Panc1 (cell line): ENCODE results near the gene GULP1. TPM values are rescaled to one million over a fixed set of nuclear protein-coding genes. Genes with fewer than 3 reads are reported as not detected.

ENCODE experiments used
- ATAC-seq: fragments of 200-7000 bp; cut with Tn5 transposase; 2 replicates; pipeline ENCODE4 v1.9.1; 2020; ENCODE audit warnings: mild to moderate bottlenecking, moderate library complexity
- BruUV-seq: library from RNA; stranded (reverse); fragments of 400-500 nt; replicated peaks from 2 replicates; lab custom pipeline; 2021; lab: Mats Ljungman, UMichigan
- CTCF ChIA-PET: fragments of 300-600 bp; sonication (Branson Sonifier 250); formaldehyde crosslinking; loops from one replicate; lab custom pipeline; 2022; ENCODE audit warnings: antibody characterized with exemption; lab: Charles Lee
- POLR2A ChIA-PET: fragments of 300-600 bp; sonication (Branson Sonifier 250); formaldehyde crosslinking; loops from one replicate; lab custom pipeline; 2022; ENCODE audit warnings: antibody characterized with exemption; lab: Charles Lee
- DNase-seq: peaks from one replicate; pipeline ENCODE4 v3.0.0-alpha.2; 2010; ENCODE audit warnings: low read depth, low spot score
- H3K27ac ChIP-seq: 2 replicates; pipeline ENCODE4 v1.5.1; 2011; ENCODE audit warnings: mild to moderate bottlenecking, low read length, inconsistent platforms
- H3K27me3 ChIP-seq: fragments of 200-500 bp; sonication (Bioruptor generic); 2 replicates; pipeline ENCODE4 v1.6.0; 2014; ENCODE audit warnings: low read length, inconsistent platforms; ENCODE audit not compliant: control insufficient read depth, insufficient read depth
- H3K36me3 ChIP-seq: fragments of 200-500 bp; sonication (Bioruptor generic); 2 replicates; pipeline ENCODE4 v1.5.1; 2014; ENCODE audit warnings: inconsistent platforms, mild to moderate bottlenecking, low read length, moderate library complexity; ENCODE audit not compliant: control insufficient read depth, insufficient read depth
- H3K4me1 ChIP-seq: 2 replicates; pipeline ENCODE4 v1.5.1; 2011; ENCODE audit warnings: inconsistent platforms, mild to moderate bottlenecking, low read length, moderate library complexity; ENCODE audit not compliant: control insufficient read depth, insufficient read depth
- H3K4me3 ChIP-seq, 2 experiments: 2 replicates each; pipeline ENCODE4 v1.5.1; 2011 to 2012; ENCODE audit warnings: low read depth in 2 of 2, low read length in 2 of 2, mild to moderate bottlenecking in 2 of 2, inconsistent platforms in 1 of 2, moderate library complexity in 1 of 2
- H3K9me3 ChIP-seq: fragments of 200-500 bp; sonication (Bioruptor generic); 2 replicates; pipeline ENCODE4 v1.5.1; 2014; ENCODE audit warnings: low read depth, mild to moderate bottlenecking, inconsistent platforms, low read length, moderate library complexity; ENCODE audit not compliant: control insufficient read depth, insufficient read depth
- POLR2AphosphoS5 ChIP-seq: IDR thresholded peaks from 2 replicates; pipeline ENCODE4 v1.6.1; 2012; ENCODE audit warnings: mild to moderate bottlenecking, low read depth, low read length, moderate library complexity
- SIN3A ChIP-seq: IDR thresholded peaks from 2 replicates; pipeline ENCODE4 v1.6.1; 2012; ENCODE audit warnings: low read depth, mild to moderate bottlenecking, low read length, moderate library complexity, borderline replicate concordance; ENCODE audit not compliant: insufficient read depth
- TCF7L2 ChIP-seq: IDR thresholded peaks from 2 replicates; pipeline ENCODE4 v1.6.1; 2011; ENCODE audit warnings: mild to moderate bottlenecking, low read depth, low read length, inconsistent platforms
- in situ Hi-C: cut with HindIII; loops from 2 replicates; pipeline ENCODE4 v1.10.0; 2016; ENCODE audit warnings: low sequenced_read_pairs, low pct_unique_long_range_greater_than_20kb
- intact Hi-C: fragments of 100-400 bp; cut with micrococcal nuclease; formaldehyde crosslinking; loops from one replicate; pipeline ENCODE4 v1.10.0; 2022; ENCODE audit not compliant: unreplicated experiment
- total RNA-seq: library from RNA; stranded (reverse); gene quantifications from one replicate; pipeline ENCODE4 v1.2.1, GENCODE V29; 2021; ENCODE audit not compliant: unreplicated experiment
- TF ChIP-seq, protein P1 (sequence below), 2 experiments: IDR thresholded peaks; 2 replicates each; pipeline ENCODE4 v1.6.1; 2011 to 2012; ENCODE audit warnings: low read depth in 2 of 2, control low read depth in 1 of 2, low read length in 1 of 2, mild to moderate bottlenecking in 1 of 2, moderate library complexity in 1 of 2; ENCODE audit not compliant: insufficient read depth in 1 of 2
- TF ChIP-seq, protein P2 (sequence below): fragments of 450-650 bp; IDR thresholded peaks from 2 replicates; pipeline ENCODE4 v1.5.1; 2017; ENCODE audit warnings: mild to moderate bottlenecking

The GULP1 gene
- total RNA-seq, 1 experiment from 2014 or later, result 51.5 TPM

DNA sequence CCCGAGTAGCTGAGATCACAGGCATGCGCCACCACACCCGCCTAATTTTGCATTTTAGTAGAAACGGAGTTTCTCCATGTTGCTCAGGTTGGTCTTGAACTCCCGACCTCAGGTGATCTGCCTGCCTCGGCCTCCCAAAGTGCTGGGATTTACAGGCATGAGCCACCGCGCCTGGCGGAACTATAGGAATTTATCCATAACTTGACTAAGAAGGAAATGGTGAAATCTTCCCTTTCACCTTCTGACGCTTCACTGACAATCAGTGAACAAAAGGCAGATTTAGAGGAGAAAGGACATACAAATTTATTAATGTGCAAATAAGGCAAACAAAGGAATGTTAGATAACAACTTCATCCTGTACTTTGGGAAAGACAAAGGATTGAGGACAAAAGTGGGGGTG lies 15.4 kb upstream of the GULP1 start:
- in situ Hi-C loops, result no loop called here
- intact Hi-C loops, result no loop called here
- CTCF ChIA-PET, result no interaction called here
- Histone ChIP-seq H3K9me3 (no peaks in the 10 kb centered on the region), H3K4me3 (no peak overlapping the region), H3K27me3 (no peaks in the 10 kb centered on the region), H3K36me3 (no peaks in the 10 kb centered on the region), H3K4me1 (no peaks in the 10 kb centered on the region), H3K27ac (no peak overlapping the region)
- no peak for ATAC-seq
- no peak for DNase-seq
- POLR2A ChIA-PET, result no interaction called here
- no TSS peak for BruUV-seq
- TF ChIP-seq POLR2AphosphoS5 (no peak), TCF7L2 (no peak), SIN3A (no peak)
- TF ChIP-seq, protein P1, sequence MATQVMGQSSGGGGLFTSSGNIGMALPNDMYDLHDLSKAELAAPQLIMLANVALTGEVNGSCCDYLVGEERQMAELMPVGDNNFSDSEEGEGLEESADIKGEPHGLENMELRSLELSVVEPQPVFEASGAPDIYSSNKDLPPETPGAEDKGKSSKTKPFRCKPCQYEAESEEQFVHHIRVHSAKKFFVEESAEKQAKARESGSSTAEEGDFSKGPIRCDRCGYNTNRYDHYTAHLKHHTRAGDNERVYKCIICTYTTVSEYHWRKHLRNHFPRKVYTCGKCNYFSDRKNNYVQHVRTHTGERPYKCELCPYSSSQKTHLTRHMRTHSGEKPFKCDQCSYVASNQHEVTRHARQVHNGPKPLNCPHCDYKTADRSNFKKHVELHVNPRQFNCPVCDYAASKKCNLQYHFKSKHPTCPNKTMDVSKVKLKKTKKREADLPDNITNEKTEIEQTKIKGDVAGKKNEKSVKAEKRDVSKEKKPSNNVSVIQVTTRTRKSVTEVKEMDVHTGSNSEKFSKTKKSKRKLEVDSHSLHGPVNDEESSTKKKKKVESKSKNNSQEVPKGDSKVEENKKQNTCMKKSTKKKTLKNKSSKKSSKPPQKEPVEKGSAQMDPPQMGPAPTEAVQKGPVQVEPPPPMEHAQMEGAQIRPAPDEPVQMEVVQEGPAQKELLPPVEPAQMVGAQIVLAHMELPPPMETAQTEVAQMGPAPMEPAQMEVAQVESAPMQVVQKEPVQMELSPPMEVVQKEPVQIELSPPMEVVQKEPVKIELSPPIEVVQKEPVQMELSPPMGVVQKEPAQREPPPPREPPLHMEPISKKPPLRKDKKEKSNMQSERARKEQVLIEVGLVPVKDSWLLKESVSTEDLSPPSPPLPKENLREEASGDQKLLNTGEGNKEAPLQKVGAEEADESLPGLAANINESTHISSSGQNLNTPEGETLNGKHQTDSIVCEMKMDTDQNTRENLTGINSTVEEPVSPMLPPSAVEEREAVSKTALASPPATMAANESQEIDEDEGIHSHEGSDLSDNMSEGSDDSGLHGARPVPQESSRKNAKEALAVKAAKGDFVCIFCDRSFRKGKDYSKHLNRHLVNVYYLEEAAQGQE (IDR thresholded peaks at IDR 0.05; ENCODE audit: insufficient read depth in 1 of 2, low read depth in 2 of 2, low read length in 1 of 2), result no peak
- TF ChIP-seq, protein P2, sequence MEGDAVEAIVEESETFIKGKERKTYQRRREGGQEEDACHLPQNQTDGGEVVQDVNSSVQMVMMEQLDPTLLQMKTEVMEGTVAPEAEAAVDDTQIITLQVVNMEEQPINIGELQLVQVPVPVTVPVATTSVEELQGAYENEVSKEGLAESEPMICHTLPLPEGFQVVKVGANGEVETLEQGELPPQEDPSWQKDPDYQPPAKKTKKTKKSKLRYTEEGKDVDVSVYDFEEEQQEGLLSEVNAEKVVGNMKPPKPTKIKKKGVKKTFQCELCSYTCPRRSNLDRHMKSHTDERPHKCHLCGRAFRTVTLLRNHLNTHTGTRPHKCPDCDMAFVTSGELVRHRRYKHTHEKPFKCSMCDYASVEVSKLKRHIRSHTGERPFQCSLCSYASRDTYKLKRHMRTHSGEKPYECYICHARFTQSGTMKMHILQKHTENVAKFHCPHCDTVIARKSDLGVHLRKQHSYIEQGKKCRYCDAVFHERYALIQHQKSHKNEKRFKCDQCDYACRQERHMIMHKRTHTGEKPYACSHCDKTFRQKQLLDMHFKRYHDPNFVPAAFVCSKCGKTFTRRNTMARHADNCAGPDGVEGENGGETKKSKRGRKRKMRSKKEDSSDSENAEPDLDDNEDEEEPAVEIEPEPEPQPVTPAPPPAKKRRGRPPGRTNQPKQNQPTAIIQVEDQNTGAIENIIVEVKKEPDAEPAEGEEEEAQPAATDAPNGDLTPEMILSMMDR, result no peak

DNA sequence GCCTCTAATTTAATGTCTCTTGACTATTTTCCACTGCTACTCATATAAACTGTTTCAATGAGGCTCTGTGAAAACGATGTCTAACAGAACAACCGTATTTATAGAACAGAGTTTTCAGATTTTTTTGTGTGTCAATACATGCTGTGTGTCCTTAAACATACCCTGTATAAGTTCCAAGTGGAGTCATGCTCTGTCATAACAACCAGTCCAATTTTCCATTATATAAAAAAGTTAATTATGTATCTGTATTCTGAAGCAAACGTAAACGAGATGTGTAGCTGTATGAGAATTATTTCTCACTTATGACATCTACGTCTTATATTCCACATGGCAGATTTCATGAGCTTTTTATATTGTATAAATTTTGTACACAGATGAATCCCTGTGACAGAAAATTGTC lies 13.9 kb upstream of the GULP1 start:
- intact Hi-C loops, result no loop called here
- no peak overlapping the region for H3K4me3 ChIP-seq
- ChIA-PET POLR2A (no interaction called here), CTCF (no interaction called here)
- no TSS peak for BruUV-seq
- no peaks in the 10 kb centered on the region for H3K27me3 ChIP-seq
- H3K27ac ChIP-seq, result no peak overlapping the region
- no peaks in the 10 kb centered on the region for H3K9me3 ChIP-seq
- H3K4me1 ChIP-seq, result no peaks in the 10 kb centered on the region
- ATAC-seq (no peak), DNase-seq (no peak)
- in situ Hi-C loops, result no loop called here
- no peaks in the 10 kb centered on the region for H3K36me3 ChIP-seq
- TF ChIP-seq SIN3A (no peak), TCF7L2 (no peak), POLR2AphosphoS5 (no peak)
- TF ChIP-seq, protein P1 (IDR thresholded peaks at IDR 0.05; ENCODE audit: insufficient read depth in 1 of 2, low read depth in 2 of 2, low read length in 1 of 2), result no peak
- TF ChIP-seq, protein P2, result no peak
